KOPT-K1 (cell line): Measurements from ENCODE around the gene MYL5.
"Not testable (repeated sequence)": the region's sequence is repeated elsewhere in the genome, so short reads cannot be mapped to it uniquely, and the experiment has no call there.

Source experiments
- H3K27ac ChIP-seq: fragments of 200-600 bp; sonication (generic); 2 replicates; pipeline ENCODE4 v1.5.1; 2016; ENCODE audit warnings: antibody characterized with exemption, mild to moderate bottlenecking, low read depth, low read length; ENCODE audit not compliant: poor library complexity, severe bottlenecking
- H3K36me3 ChIP-seq: fragments of 200-600 bp; sonication (generic); 2 replicates; pipeline ENCODE4 v1.5.1; 2017; ENCODE audit warnings: antibody characterized with exemption, mild to moderate bottlenecking, low read length, moderate library complexity; ENCODE audit not compliant: insufficient read depth
- H3K9me3 ChIP-seq: fragments of 200-600 bp; sonication (generic); 2 replicates; pipeline ENCODE4 v1.5.1; 2017; ENCODE audit warnings: antibody characterized with exemption, low read length, mild to moderate bottlenecking; ENCODE audit not compliant: insufficient read depth, poor library complexity, severe bottlenecking

MYL5 gene

DNA sequence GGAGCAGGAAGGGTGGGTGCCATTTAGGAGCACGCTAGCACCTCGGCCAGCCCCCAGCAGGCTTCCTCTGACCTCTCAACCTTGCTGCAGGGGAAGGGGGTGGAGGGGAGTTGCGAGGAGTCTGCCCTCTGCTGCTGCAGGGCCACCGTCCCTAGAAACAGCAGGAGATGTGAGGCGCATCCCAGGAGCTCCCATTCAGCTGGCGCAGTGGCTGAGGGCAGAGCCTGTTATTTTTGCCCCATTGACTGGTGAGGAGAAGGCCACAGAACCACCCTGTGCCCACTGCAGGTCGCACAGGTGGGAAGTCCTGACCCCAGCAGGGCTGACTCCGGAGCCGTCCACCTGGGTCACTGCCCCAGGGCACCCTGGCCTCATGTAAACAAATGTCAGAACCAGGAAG, 40.9 kb upstream of the MYL5 start:
- peaks cover 53% of the 10 kb centered on the region for H3K9me3 ChIP-seq
- H3K36me3 ChIP-seq: no peaks in the 10 kb centered on the region
- no peak overlapping the region for H3K27ac ChIP-seq

GRCh38 chr4:633976-634598, 40.3 kb upstream of the MYL5 start:
- Histone ChIP-seq H3K27ac (no peak overlapping the region), H3K36me3 (no peaks in the 10 kb centered on the region), H3K9me3 (peaks cover 46% of the 10 kb centered on the region)

GRCh38 chr4:634599-634985, 39.8 kb upstream of the MYL5 start:
- Histone ChIP-seq H3K27ac (no peak overlapping the region), H3K9me3 (peaks cover 41% of the 10 kb centered on the region), H3K36me3 (no peaks in the 10 kb centered on the region)

DNA sequence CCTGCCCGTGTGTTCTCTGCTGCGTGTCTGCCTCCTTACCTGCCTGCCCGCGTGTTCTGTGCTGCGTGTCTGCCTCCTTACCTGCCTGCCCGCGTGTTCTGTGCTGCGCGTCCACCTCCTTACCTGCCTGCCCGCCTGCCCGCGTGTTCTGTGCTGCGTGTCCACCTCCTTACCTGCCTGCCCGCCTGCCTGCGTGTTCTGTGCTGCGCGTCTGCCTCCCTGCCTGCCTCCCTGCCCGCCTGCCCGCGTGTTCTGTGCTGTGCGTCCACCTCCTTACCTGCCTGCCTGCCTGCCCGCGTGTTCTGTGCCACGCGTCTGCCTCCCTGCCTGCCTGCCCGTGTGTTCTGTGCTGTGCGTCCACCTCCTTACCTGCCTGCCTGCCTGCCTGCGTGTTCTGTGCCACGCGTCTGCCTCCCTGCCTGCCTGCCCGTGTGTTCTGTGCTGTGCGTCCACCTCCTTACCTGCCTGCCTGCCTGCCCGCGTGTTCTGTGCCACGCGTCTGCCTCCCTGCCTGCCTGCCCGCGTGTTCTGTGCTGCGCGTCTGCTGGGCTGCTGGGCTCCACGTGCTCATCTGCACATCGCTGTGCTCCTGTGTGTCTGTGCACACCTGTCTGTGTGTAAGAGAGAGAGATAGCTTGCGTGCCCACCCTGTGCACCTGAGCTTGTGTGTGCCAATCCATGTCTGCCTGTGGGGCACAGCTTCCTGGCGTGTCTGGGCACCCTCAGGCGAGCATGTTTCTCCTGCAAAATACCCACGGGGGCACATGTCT, 39.1 kb upstream of the MYL5 start:
- H3K27ac ChIP-seq, H3K36me3 ChIP-seq: not testable (repeated sequence)
- H3K9me3 ChIP-seq: peaks cover 34% of the 10 kb centered on the region

- Histone ChIP-seq H3K27ac (no peak overlapping the region), H3K9me3 (peaks cover 35% of the 10 kb centered on the region)
These were observed 38.3 kb upstream of the MYL5 start for GRCh38 chr4:635851-636627.

DNA sequence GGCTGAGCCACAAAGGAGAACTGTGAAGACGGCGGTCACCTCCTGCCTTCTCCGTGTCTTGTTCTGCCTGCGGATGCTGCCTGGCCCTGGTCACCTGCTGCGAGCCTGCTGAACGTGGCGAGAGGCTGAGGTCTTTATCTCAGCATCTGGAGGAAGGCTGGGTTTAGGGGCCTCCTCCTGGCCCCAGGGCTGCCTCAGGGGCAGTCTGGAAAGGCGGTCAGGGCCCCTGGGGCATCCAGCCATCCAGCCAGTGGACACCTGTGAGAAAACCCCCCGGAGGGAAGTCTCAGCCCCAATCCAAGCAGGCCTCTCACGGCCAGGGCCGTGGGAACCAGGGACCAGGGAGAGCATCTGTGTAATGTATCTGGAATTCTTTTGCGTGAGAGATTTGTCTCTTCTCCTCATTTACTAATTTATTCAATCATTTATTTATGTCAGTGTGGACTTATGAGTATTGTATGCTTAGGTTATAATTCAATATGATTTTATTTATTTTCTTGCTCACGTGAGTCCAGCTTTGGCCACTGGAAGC, 37.6 kb upstream of the MYL5 start:
- H3K27ac ChIP-seq: no peak overlapping the region
- no peaks in the 10 kb centered on the region for H3K36me3 ChIP-seq
- peaks cover 35% of the 10 kb centered on the region for H3K9me3 ChIP-seq

More at GRCh38 chr4:635851-636627, 38.3 kb upstream of the MYL5 start:
- no peaks in the 10 kb centered on the region for H3K36me3 ChIP-seq

- Histone ChIP-seq H3K9me3 (peaks cover 35% of the 10 kb centered on the region), H3K27ac (no peak overlapping the region), H3K36me3 (no peaks in the 10 kb centered on the region)
These were observed 36.6 kb upstream of the MYL5 start for GRCh38 chr4:637536-638280.

GRCh38 chr4:642366-642765, 32.0 kb upstream of the MYL5 start:
- H3K27ac ChIP-seq, H3K36me3 ChIP-seq: not testable (repeated sequence)
- peaks cover 41% of the 10 kb centered on the region for H3K9me3 ChIP-seq

DNA sequence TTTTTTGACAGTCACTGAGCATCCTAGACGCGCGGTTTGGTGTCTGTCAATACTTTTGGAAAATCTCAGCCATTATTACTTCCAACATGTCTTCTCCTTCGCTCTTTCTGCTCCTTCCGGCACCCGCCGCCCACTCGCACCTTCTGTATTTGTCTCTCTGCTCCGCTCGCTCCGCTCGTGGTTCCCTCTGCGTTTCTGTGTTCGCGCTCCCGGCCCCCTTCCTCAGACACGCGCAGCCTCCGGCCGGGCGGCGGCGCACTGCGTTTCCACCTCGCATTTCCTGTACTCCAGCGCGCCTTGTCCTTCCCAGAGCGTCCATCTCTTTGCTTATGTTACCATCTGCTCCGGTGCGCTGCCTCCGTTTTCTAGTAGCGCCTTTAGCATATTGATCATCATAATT, 27.9 kb upstream of the MYL5 start:
- no peak overlapping the region for H3K27ac ChIP-seq
- no peaks in the 10 kb centered on the region for H3K36me3 ChIP-seq
- H3K9me3 ChIP-seq: peaks cover 58% of the 10 kb centered on the region

DNA sequence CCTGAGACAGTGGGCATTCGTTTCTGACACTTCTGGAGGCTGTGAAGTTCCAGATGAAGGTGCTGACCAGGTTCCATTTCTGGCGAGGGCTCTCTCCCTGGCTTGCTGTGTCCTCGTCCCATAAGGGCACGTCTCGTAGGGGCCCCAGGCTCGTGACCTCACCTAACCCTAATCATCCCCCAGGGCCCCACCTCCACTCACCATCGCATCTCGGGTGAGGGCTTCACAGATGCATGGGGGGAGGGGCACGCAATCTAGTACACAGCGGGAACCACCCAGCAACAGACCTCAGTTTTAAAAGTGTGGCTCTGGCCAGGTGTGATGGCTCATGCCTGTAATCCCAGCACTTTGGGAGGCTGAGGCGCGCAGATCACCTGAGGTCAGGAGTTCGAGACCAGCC, 26.9 kb upstream of the MYL5 start:
- peaks cover 48% of the 10 kb centered on the region for H3K9me3 ChIP-seq
- H3K36me3 ChIP-seq: no peaks in the 10 kb centered on the region
- no peak overlapping the region for H3K27ac ChIP-seq

DNA sequence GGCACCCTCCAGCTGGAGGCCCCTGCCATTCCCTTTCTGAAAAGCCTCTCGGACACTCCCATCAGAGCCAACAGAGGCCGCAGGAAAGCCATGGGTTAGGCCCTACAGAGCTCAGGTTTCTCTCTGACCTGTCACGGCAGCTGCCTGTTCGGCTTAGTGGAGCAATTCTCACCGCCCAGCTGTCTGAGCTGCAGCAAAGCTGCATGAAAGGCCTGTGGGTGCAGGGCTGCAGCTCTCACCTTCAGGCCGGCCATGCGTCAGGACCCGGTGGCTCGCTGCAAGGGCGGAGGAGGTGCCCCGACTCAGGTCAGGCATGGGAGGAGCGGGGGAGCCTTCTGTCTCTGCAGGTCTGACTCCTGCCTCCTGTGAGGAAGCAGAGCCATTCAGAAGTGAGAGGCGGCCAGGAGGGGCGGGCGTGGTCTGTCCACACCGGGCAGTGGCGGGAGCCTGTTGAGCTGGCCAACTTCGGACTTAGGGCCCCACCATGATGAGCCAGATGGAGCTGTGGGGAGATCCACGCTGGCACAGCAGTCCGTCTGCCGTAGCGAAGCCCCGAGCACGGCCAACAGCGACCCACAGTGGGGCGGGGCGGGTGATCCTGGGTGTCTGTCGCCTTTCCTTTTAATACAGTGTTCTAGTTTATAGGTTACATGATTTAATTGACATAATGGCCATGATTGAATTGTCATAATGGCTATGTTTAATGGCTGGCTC, 25.6 kb upstream of the MYL5 start:
- Histone ChIP-seq H3K27ac (no peak overlapping the region), H3K9me3 (peaks cover 44% of the 10 kb centered on the region), H3K36me3 (no peaks in the 10 kb centered on the region)

- Histone ChIP-seq H3K36me3 (no peaks in the 10 kb centered on the region), H3K27ac (no peak overlapping the region), H3K9me3 (peaks cover 44% of the 10 kb centered on the region)
These were observed 25.1 kb upstream of the MYL5 start for GRCh38 chr4:649293-649625.

- Histone ChIP-seq H3K27ac (no peak overlapping the region), H3K36me3 (no peaks in the 10 kb centered on the region), H3K9me3 (peaks cover 44% of the 10 kb centered on the region)
These were observed 24.5 kb upstream of the MYL5 start for GRCh38 chr4:649751-650310.

DNA sequence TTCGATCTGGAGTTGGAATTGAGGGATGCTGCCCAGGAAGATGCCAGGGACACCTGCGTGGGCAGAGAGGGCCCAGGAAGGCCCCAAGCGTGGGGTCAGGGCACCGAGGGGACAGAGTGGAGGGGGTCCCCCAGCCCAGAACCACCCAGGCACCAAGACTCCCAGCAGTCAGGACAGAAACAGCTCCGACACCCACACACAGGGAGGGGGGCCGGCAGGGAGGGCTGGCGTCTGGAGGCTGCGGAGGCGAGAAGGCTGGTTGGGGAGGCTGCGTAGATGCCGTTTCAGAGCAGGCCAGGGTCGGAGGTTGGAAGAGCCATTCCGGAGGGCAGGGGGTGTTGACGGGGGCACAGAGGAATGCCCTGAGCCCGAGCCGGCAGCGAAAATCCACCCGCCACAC, 23.9 kb upstream of the MYL5 start:
- H3K36me3 ChIP-seq: no peaks in the 10 kb centered on the region
- H3K27ac ChIP-seq: no peak overlapping the region

More for the DNA sequence above, 23.9 kb upstream of the MYL5 start:
- H3K9me3 ChIP-seq: peaks cover 44% of the 10 kb centered on the region
